AG04449 (cell line): ENCODE measurements around the gene IQGAP2.
"Not testable (repeated sequence)": the region's sequence is repeated elsewhere in the genome, so short reads cannot be mapped to it uniquely, and the experiment has no call there.

ENCODE experiments used
- CTCF ChIA-PET: fragments of 350-600 bp; formaldehyde crosslinking; extraction: SDS; loops from one replicate; lab custom pipeline; 2021; ENCODE audit warnings: antibody characterized with exemption; lab: Yijun Ruan, JAX
- POLR2A ChIA-PET: fragments of 400-600, 350-600 bp; formaldehyde crosslinking; extraction: SDS; loops from one replicate; lab custom pipeline; 2020; ENCODE audit warnings: antibody characterized with exemption, inconsistent platforms; lab: Yijun Ruan, JAX
- DNase-seq: peaks from one replicate; pipeline ENCODE4 v3.0.0-alpha.2; 2010; ENCODE audit warnings: low read depth, low spot score
- H3K4me3 ChIP-seq: 2 replicates; pipeline ENCODE4 v1.5.1; 2011; ENCODE audit warnings: low read depth, mild to moderate bottlenecking, control low read depth, low read length
- CTCF ChIP-seq: IDR thresholded peaks from one replicate; pipeline ENCODE4 v1.5.1; 2011; ENCODE audit warnings: mild to moderate bottlenecking, moderate library complexity, low read length, control low read depth, inconsistent platforms; ENCODE audit not compliant: insufficient read depth; ENCODE audit errors: missing control alignments

IQGAP2 gene

GRCh38 chr5:76367623-76368371, 35.3 kb upstream of the IQGAP2 start:
- ChIA-PET POLR2A (no interaction called here), CTCF (no interaction called here)
- H3K4me3 ChIP-seq = no peak overlapping the region
- TF ChIP-seq CTCF = no peak
- DNase-seq = no peak

DNA sequence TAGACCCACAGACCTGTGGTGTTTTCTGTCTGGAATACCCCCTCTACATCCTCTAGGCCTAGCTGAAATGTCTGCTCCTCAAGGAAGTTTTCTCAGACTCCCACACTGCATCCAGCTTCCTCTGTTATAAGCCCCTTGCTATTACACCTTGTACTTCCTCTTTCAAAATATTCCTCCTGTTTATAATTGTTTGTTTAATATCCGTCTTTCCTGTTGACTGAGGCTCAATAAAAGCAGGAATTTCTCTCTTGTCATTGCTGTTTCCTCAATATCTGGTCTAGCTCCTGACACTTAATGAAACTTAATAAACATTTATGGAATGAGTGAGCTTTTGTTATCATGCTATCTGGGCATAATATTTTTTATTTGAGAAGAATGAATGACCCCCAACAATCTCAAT, 34.1 kb upstream of the IQGAP2 start:
- no peak overlapping the region for H3K4me3 ChIP-seq
- ChIA-PET POLR2A (no interaction called here), CTCF (no interaction called here)
- no peak for DNase-seq
- TF ChIP-seq CTCF = no peak

- DNase-seq, H3K4me3 ChIP-seq, CTCF ChIA-PET, POLR2A ChIA-PET: not testable (repeated sequence)
Measured at GRCh38 chr5:76369668-76370067, 33.4 kb upstream of the IQGAP2 start.

DNA sequence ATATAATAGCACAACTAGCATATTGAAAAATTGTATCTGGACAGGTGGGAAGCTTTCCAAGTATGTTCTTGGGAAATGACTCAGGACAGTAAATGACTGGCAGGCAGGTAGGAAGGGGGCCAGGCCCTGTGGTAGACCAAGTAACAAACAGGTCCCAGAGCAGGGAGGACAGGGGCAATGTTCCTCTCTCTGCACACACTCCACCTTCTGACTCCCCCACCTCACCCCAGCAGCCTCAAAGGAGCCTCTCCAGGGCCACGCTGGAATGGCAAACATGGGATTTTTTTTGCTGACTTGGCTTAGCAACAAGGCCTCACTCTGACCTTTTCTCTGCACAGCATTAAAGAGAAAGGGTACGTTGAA, 31.1 kb upstream of the IQGAP2 start:
- POLR2A ChIA-PET = no interaction called here
- no peak for TF ChIP-seq CTCF
- DNase-seq = no peak
- H3K4me3 ChIP-seq = no peak overlapping the region
- CTCF ChIA-PET = no interaction called here

DNA sequence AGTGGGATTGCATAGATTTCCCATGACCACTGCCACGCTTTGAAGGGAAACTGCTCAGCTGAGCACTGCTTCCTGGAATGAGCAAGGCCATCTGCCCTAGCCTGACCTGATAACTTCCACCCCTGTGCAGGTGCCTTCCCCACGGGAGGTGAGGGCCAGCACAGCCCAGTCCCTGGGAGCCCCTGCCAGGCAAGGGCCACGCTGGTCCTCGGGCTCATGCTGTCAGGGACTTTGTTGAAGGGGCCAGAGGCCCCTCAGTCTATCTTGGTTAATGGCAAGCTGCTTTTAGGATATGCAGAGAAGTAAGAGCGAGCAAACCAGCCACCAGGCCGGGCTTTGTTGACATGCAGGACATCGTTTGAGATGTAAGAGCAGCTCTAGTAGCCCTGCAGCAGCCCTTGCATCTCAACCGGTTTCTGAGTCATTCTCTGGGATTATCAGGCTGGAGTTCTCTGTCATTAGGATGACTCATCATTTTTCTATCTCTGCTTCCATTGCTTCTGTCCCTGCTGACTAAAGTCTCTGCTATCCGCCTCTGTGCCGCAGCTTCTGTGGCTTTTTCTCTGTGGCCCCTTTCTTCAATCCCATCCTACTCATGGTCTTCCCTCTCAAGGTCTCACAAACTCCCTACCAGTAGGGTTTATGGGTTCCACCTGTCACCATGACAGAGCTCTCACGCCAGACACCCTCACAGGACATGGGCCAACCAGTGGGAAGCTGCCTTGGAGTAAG, 30.6 kb upstream of the IQGAP2 start:
- TF ChIP-seq CTCF = no peak
- CTCF ChIA-PET = no interaction called here
- DNase-seq = peak; percentile 78
- POLR2A ChIA-PET = no interaction called here
- H3K4me3 ChIP-seq = no peak overlapping the region

- ChIA-PET POLR2A (no interaction called here), CTCF (no interaction called here)
- peak; percentile 2 for DNase-seq
- TF ChIP-seq CTCF = no peak
- H3K4me3 ChIP-seq = no peak overlapping the region
Measured at GRCh38 chr5:76376148-76376865, 26.8 kb upstream of the IQGAP2 start.
